ENCODE data around the gene TYRO3. TPM values are rescaled to one million over a fixed set of nuclear protein-coding genes. Genes with fewer than 3 reads are reported as not detected.
A peak's percentile ranks its signal among the peaks of the same experiment; 100 is the strongest.

TYRO3 gene
- total and polyA plus RNA-seq, 2 of the 13 experiments (the other 11 are each of a cell fraction or from before 2014, with no cell fraction given): 24.0 to 43.6 TPM

GRCh38 chr15:41621200-41622193 lies 62.5 kb downstream of the TYRO3 start:
- peak; percentile 78 for DNase-seq (ENCODE audit: low spot score)
- Histone ChIP-seq H3K9ac (ENCODE audit: insufficient read depth, low read depth, low read length) (peak overlapping the region; percentile 70), H2AFZ (ENCODE audit: low read length) (peak overlapping the region; percentile 68), H3K27me3 (ENCODE audit: control insufficient read depth in 1 of 2, insufficient read depth in 2 of 2, low read length in 2 of 2) (no peaks in the 10 kb centered on the region), H3K79me2 (ENCODE audit: insufficient read depth, low read length) (peaks cover 33% of the 10 kb centered on the region), H4K20me1 (ENCODE audit: insufficient read depth, low read length) (no peaks in the 10 kb centered on the region), H3K4me2 (ENCODE audit: low read depth, low read length) (peak overlapping the region; percentile 77), H3K4me1 (ENCODE audit: insufficient read depth, low read length) (peaks cover 26% of the 10 kb centered on the region), H3K36me3 (replicated peaks in 1 of 2; ENCODE audit: control insufficient read depth in 1 of 2, insufficient read depth in 2 of 2, low read length in 2 of 2) (no peaks in the 10 kb centered on the region), H3K4me3 (replicated peaks in 1 of 3; ENCODE audit: insufficient read depth in 1 of 3, low read depth in 2 of 3, low read length in 3 of 3) (peak overlapping the region; percentile 36 to 63 (median 59); a peak in 5 of 6 replicates), H3K9me3 (ENCODE audit: low read length) (no peaks in the 10 kb centered on the region), H3K27ac (ENCODE audit: extremely low read length, insufficient read depth, low read length) (peak overlapping the region; percentile 83)
- FAIRE-seq: no peak
- POLR2A ChIA-PET: interaction anchor here (0.6 to 2.0 kb wide), 18 partner anchors 9 to 153 kb away, joined by 3 to 17 read pairs (median 4); partner anchors contain the start of genes MAPKBP1, MGA and RPAP1
- intact Hi-C loops (cut with micrococcal nuclease; ENCODE audit: unreplicated experiment): loop anchor here (2.0 to 5.0 kb wide), 2 partner anchors 64 to 129 kb away; partner anchors contain the start of genes ITPKA and TYRO3
- WGBS (ENCODE audit: low lambda C conversion rate): 19% methylated on average over 21 of the region's 104 CpGs
- CTCF ChIA-PET (ENCODE audit: low intra/inter-chr PET ratio, low total read pairs): no interaction called here
- in situ Hi-C loops (cut with HindIII; ENCODE audit: extremely low pct_ligation_motif_present, low pct_unique_long_range_greater_than_20kb): no loop called here
- BruUV-seq (replicated peaks): no TSS peak
- ATAC-seq: peak; percentile 95
- TF ChIP-seq NR2C2 (CRISPR knock-in tag; IDR thresholded peaks at IDR 0.05; ENCODE audit: borderline replicate concordance): peak; percentile 71
- peak; percentile 63; the same call in 1 of the 2 replicates for TF ChIP-seq CBFB (CRISPR knock-in tag; IDR thresholded peaks at IDR 0.05)
- TF ChIP-seq LCORL (IDR thresholded peaks at IDR 0.05): no peak
- peak; percentile 35 for TF ChIP-seq LCORL (CRISPR knock-in tag; IDR thresholded peaks at IDR 0.05)
- TF ChIP-seq SMAD1 (CRISPR knock-in tag; IDR thresholded peaks at IDR 0.05; ENCODE audit: borderline replicate concordance, low read depth): peak; percentile 91; the same call in 1 of the 2 replicates
- TF ChIP-seq ZNF337 (CRISPR knock-in tag; IDR thresholded peaks at IDR 0.05; ENCODE audit: borderline replicate concordance, low read depth): peak; percentile 97; the same call in 1 of the 2 replicates
- TF ChIP-seq, protein P1, sequence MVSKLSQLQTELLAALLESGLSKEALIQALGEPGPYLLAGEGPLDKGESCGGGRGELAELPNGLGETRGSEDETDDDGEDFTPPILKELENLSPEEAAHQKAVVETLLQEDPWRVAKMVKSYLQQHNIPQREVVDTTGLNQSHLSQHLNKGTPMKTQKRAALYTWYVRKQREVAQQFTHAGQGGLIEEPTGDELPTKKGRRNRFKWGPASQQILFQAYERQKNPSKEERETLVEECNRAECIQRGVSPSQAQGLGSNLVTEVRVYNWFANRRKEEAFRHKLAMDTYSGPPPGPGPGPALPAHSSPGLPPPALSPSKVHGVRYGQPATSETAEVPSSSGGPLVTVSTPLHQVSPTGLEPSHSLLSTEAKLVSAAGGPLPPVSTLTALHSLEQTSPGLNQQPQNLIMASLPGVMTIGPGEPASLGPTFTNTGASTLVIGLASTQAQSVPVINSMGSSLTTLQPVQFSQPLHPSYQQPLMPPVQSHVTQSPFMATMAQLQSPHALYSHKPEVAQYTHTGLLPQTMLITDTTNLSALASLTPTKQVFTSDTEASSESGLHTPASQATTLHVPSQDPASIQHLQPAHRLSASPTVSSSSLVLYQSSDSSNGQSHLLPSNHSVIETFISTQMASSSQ (IDR thresholded peaks at IDR 0.05; ENCODE audit: low read depth): no peak
- TF ChIP-seq, protein P1 (CRISPR knock-in tag; IDR thresholded peaks at IDR 0.05; ENCODE audit: borderline replicate concordance): peak; percentile 65
- TF ChIP-seq ZNF691 (CRISPR knock-in tag; IDR thresholded peaks at IDR 0.05; ENCODE audit: borderline replicate concordance, low read depth): peak; percentile 93
- TF ChIP-seq KLF13 (CRISPR knock-in tag; IDR thresholded peaks at IDR 0.05): peak; percentile 91; the same call in 1 of the 2 replicates
- TF ChIP-seq ZNF12 (CRISPR knock-in tag; IDR thresholded peaks at IDR 0.05): peak; percentile 83
- TF ChIP-seq TGIF2 (CRISPR knock-in tag; IDR thresholded peaks at IDR 0.05): peak; percentile 39; the same call in 1 of the 2 replicates
- peak; percentile 76 for TF ChIP-seq SP2 (CRISPR knock-in tag; IDR thresholded peaks at IDR 0.05)
- TF ChIP-seq, protein P2, sequence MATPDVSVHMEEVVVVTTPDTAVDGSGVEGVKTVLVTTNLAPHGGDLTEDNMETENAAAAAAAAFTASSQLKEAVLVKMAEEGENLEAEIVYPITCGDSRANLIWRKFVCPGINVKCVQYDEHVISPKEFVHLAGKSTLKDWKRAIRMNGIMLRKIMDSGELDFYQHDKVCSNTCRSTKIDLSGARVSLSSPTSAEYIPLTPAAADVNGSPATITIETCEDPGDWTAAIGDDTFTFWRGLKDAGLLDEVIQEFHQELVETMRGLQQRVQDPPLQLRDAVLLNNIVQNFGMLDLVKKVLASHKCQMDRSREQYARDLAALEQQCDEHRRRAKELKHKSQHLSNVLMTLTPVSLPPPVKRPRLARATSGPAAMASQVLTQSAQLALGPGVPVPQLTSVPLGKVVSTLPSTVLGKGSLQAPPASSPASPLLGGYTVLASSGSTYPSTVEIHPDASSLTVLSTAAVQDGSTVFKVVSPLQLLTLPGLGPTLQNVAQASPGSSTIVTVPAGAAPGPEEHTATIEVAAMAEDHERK (CRISPR knock-in tag; IDR thresholded peaks at IDR 0.05; ENCODE audit: low read depth): no peak

Measured in HepG2 (cell line).